KMS-11 (cell line): ENCODE data around the gene CBFA2T3.

Experiments used
- H2AFZ ChIP-seq: fragments of 200-600 bp; sonication (generic); 2 replicates; pipeline ENCODE4 v1.6.1; 2016; ENCODE audit warnings: antibody characterized with exemption, mixed run types, low read depth
- H3K27ac ChIP-seq: fragments of 200-600 bp; sonication (generic); 2 replicates; pipeline ENCODE4 v1.6.1; 2016; ENCODE audit warnings: mild to moderate bottlenecking, mixed run types
- H3K27me3 ChIP-seq: fragments of 200-600 bp; sonication (generic); 2 replicates; pipeline ENCODE4 v1.6.1; 2017; ENCODE audit warnings: mild to moderate bottlenecking, low read depth, mixed run types, moderate library complexity; ENCODE audit not compliant: insufficient read depth
- H3K36me3 ChIP-seq: fragments of 200-600 bp; sonication (generic); 2 replicates; pipeline ENCODE4 v1.6.1; 2017; ENCODE audit warnings: mild to moderate bottlenecking, mixed run types; ENCODE audit not compliant: insufficient read depth
- H3K4me1 ChIP-seq: fragments of 200-600 bp; sonication (generic); 2 replicates; pipeline ENCODE4 v1.6.1; 2016; ENCODE audit warnings: mild to moderate bottlenecking, low read depth, mixed run types; ENCODE audit not compliant: poor library complexity, severe bottlenecking
- H3K4me2 ChIP-seq: fragments of 200-600 bp; sonication (generic); 2 replicates; pipeline ENCODE4 v1.7.0; 2016; ENCODE audit warnings: mild to moderate bottlenecking, mixed run types
- H3K4me3 ChIP-seq: fragments of 200-600 bp; sonication (generic); IDR thresholded peaks from 2 replicates; pipeline ENCODE4 v1.6.1; 2017; ENCODE audit warnings: low read depth, low read length, mixed read lengths; ENCODE audit not compliant: insufficient read depth
- H3K79me2 ChIP-seq: fragments of 200-600 bp; sonication (generic); 2 replicates; pipeline ENCODE4 v1.6.1; 2016; ENCODE audit warnings: low read depth, mixed run types; ENCODE audit not compliant: insufficient read depth
- H3K9ac ChIP-seq: fragments of 200-600 bp; sonication (generic); 2 replicates; pipeline ENCODE4 v1.6.1; 2016; ENCODE audit warnings: mild to moderate bottlenecking, mixed run types
- H4K20me1 ChIP-seq: fragments of 200-600 bp; sonication (generic); 2 replicates; pipeline ENCODE4 v1.6.1; 2016; ENCODE audit warnings: mild to moderate bottlenecking, mixed run types; ENCODE audit not compliant: insufficient read depth
- TF ChIP-seq, protein P1 (sequence below): fragments of 200-600 bp; sonication (generic); conservative IDR thresholded peaks from 2 replicates; pipeline ENCODE4 v1.6.1; 2017; ENCODE audit warnings: low read depth, mild to moderate bottlenecking, antibody characterized with exemption, low read length, moderate library complexity, mixed read lengths

CBFA2T3 gene

GRCh38 chr16:88843256-88843655 is 133.8 kb downstream of the CBFA2T3 start:
- Histone ChIP-seq H3K79me2 (no peaks in the 10 kb centered on the region), H3K9ac (no peak overlapping the region), H3K4me1 (no peaks in the 10 kb centered on the region), H3K4me2 (no peak overlapping the region), H3K36me3 (no peaks in the 10 kb centered on the region), H3K27me3 (no peaks in the 10 kb centered on the region), H3K4me3 (no peak overlapping the region), H2AFZ (no peak overlapping the region), H3K27ac (no peak overlapping the region), H4K20me1 (no peaks in the 10 kb centered on the region)
- TF ChIP-seq, protein P1, sequence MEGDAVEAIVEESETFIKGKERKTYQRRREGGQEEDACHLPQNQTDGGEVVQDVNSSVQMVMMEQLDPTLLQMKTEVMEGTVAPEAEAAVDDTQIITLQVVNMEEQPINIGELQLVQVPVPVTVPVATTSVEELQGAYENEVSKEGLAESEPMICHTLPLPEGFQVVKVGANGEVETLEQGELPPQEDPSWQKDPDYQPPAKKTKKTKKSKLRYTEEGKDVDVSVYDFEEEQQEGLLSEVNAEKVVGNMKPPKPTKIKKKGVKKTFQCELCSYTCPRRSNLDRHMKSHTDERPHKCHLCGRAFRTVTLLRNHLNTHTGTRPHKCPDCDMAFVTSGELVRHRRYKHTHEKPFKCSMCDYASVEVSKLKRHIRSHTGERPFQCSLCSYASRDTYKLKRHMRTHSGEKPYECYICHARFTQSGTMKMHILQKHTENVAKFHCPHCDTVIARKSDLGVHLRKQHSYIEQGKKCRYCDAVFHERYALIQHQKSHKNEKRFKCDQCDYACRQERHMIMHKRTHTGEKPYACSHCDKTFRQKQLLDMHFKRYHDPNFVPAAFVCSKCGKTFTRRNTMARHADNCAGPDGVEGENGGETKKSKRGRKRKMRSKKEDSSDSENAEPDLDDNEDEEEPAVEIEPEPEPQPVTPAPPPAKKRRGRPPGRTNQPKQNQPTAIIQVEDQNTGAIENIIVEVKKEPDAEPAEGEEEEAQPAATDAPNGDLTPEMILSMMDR, result no peak

GRCh38 chr16:88842806-88843205 is 134.2 kb downstream of the CBFA2T3 start:
- H3K9ac ChIP-seq, result no peak overlapping the region
- no peaks in the 10 kb centered on the region for H4K20me1 ChIP-seq
- H3K36me3 ChIP-seq, result no peaks in the 10 kb centered on the region
- no peaks in the 10 kb centered on the region for H3K27me3 ChIP-seq
- H2AFZ ChIP-seq, result no peak overlapping the region
- H3K4me2 ChIP-seq, result no peak overlapping the region
- H3K79me2 ChIP-seq, result no peaks in the 10 kb centered on the region
- H3K27ac ChIP-seq, result no peak overlapping the region
- no peaks in the 10 kb centered on the region for H3K4me1 ChIP-seq
- TF ChIP-seq, protein P1, result no peak
- H3K4me3 ChIP-seq, result no peak overlapping the region

DNA sequence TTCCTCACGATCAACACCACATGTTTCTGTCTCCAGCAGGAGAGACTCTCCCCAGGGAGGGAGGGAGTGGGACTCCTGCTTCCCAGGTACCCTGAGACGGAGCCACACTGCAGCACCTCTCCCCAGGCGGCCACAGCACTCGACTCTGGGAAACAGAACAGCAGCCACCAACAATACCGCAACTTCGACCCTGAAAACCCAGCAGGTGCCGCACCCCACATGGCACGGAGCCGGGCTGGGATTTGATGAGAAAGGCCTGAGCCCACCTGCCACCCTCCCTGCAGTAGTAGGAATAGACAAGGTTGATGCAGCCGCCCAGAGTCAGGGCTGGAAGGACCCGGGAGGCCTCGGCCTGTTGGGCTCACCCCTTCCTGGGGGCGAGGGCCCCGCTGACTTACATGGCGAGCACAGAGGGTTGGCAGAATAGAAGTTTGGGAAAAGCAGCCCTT is 134.7 kb downstream of the CBFA2T3 start:
- no peak overlapping the region for H3K27ac ChIP-seq
- H3K27me3 ChIP-seq, result no peaks in the 10 kb centered on the region
- H4K20me1 ChIP-seq, result no peaks in the 10 kb centered on the region
- H3K4me3 ChIP-seq, result no peak overlapping the region
- no peak overlapping the region for H2AFZ ChIP-seq
- no peaks in the 10 kb centered on the region for H3K79me2 ChIP-seq
- no peaks in the 10 kb centered on the region for H3K4me1 ChIP-seq
- no peaks in the 10 kb centered on the region for H3K36me3 ChIP-seq
- H3K9ac ChIP-seq, result no peak overlapping the region
- no peak overlapping the region for H3K4me2 ChIP-seq
- TF ChIP-seq, protein P1, result no peak

GRCh38 chr16:88841521-88842307 is 135.3 kb downstream of the CBFA2T3 start:
- no peak overlapping the region for H3K4me2 ChIP-seq
- no peak overlapping the region for H3K27ac ChIP-seq
- TF ChIP-seq, protein P1, result no peak
- no peak overlapping the region for H3K4me3 ChIP-seq
- H3K79me2 ChIP-seq, result no peaks in the 10 kb centered on the region
- H2AFZ ChIP-seq, result no peak overlapping the region
- H3K36me3 ChIP-seq, result no peaks in the 10 kb centered on the region
- H3K27me3 ChIP-seq, result no peaks in the 10 kb centered on the region
- H4K20me1 ChIP-seq, result no peaks in the 10 kb centered on the region
- no peak overlapping the region for H3K9ac ChIP-seq
- no peaks in the 10 kb centered on the region for H3K4me1 ChIP-seq
